HG03457 (cell line): Measurements from ENCODE around the gene FKBP8.

Source experiments
- ATAC-seq: cut with Tn5 transposase; IDR thresholded peaks from one replicate; pipeline ENCODE4 v1.9.1; 2021; ENCODE audit warnings: moderate number of reproducible peaks; ENCODE audit not compliant: unreplicated experiment

Gene FKBP8

DNA sequence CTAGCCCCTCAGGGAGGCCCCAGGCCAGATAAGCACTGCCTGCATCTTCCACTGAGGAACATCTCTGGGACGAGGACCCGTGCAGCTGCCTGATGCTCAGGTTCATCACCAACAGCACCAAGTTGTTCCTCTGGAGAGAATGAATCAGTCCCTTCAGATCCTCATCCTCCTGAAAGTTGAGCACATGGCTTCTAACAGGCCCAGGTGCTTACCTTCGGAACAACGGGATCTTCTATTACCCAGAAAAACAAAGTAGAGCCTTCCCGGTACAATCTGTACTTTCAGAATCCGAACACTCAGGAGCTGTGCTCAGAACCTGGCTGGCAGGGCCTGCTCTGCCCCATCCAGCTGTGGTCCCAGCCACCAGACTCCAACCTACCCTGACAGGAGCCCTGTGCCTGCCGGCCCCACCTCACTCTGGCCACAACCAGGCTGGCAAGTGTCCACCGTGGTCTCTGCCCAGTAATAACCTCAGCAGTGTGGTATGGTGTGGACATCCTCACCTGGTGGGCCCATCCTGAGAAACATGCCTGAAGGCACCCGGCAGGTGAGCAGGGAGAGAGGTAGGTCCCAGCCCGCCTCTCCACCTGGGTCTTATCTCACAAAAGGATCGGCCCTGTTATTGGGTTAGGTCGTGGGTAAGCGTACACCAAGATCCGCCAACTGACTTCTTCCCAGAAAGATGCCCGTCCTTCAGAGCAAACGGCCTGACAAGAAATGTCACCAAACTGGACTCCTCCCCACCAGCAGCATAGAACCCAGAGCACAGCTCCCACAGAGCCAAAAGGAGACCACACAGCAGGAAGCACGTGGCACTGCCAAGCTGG, 55.6 kb downstream of the FKBP8 start:
- ATAC-seq, result no peak

DNA sequence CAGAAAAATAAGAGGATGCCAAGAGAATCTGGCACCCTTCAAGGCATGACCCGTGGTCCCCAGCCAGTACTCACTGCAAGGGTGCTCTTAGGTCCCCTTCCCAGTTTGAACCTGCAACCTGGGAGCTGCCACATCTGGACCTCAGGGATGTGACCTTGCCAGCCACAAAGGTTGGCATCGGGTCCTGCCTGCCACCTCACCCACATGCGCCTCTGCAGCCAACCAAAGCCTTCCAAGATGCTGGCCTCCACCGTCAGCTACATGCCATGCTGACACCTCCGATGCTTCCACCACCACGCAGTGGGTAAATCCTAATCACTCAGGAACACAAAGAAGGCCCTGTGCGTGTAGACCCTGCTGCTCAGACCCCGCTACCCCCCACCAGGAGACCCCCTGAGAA, 56.6 kb downstream of the FKBP8 start:
- ATAC-seq, result no peak

GRCh38 chr19:18484992-18485391, 58.4 kb downstream of the FKBP8 start:
- no peak for ATAC-seq

GRCh38 chr19:18483119-18483890, 60.1 kb downstream of the FKBP8 start:
- ATAC-seq, result no peak
